C4-2B (cell line): ENCODE measurements around the gene AQR.

Experiments used
- ZFX ChIP-seq: fragments of 450-650 bp; IDR thresholded peaks from 2 replicates; pipeline ENCODE4 v1.6.1; 2017
- TF ChIP-seq, protein P1 (sequence below): fragments of 450-650 bp; conservative IDR thresholded peaks from 2 replicates; pipeline ENCODE4 v1.5.1; 2017; ENCODE audit warnings: mild to moderate bottlenecking

- TF ChIP-seq, protein P1, sequence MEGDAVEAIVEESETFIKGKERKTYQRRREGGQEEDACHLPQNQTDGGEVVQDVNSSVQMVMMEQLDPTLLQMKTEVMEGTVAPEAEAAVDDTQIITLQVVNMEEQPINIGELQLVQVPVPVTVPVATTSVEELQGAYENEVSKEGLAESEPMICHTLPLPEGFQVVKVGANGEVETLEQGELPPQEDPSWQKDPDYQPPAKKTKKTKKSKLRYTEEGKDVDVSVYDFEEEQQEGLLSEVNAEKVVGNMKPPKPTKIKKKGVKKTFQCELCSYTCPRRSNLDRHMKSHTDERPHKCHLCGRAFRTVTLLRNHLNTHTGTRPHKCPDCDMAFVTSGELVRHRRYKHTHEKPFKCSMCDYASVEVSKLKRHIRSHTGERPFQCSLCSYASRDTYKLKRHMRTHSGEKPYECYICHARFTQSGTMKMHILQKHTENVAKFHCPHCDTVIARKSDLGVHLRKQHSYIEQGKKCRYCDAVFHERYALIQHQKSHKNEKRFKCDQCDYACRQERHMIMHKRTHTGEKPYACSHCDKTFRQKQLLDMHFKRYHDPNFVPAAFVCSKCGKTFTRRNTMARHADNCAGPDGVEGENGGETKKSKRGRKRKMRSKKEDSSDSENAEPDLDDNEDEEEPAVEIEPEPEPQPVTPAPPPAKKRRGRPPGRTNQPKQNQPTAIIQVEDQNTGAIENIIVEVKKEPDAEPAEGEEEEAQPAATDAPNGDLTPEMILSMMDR = no peak
- TF ChIP-seq ZFX = no peak
Observed at GRCh38 chr15:34876640-34877039, 92.9 kb downstream of the AQR start.
